Measurements from ENCODE around the gene COPS4. TPM values are rescaled to one million over a fixed set of nuclear protein-coding genes. Genes with fewer than 3 reads are reported as not detected.
A peak's percentile ranks its signal among the peaks of the same experiment; 100 is the strongest.

The COPS4 gene
- total and polyA plus RNA-seq, 2 of the 8 experiments (the other 6 are each of a cell fraction or from before 2014, with no cell fraction given) = 14.9 to 28.3 TPM

DNA sequence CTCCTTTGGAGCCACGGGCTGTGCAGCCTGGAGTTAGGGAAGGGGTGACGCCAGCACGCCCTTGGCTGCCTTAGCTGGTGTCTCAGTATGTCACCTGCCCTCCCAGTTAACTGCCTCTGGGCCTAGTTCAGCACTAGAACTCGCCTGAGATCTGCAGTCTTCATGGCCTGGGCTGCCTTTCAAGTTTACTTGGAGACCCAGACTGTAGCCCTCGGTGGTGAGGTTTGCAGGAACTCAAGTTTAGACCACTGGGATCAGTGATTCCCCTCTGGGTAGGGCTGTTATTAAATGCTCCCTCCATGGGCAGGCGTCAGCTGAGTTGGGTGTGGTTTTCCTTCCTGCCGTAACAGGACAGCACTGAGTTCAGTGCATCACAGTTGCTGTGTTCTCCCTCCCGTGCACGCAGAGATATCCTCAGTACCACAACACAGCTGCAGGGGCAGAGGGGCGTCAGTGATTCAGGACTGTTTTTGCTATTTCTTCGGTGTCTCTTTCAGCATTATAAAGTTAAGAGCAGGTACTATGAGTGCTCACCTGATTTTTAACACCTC lies 49.0 kb downstream of the COPS4 start:
- Histone ChIP-seq H2AK5ac (ENCODE audit: low read depth, low read length) (no peak overlapping the region), H3K9ac (replicated peaks in 1 of 4; ENCODE audit: extremely low read depth in 1 of 4, low read depth in 3 of 4, low read length in 3 of 4) (no peak overlapping the region), H4K20me1 (replicated peaks in 1 of 2; ENCODE audit: control insufficient read depth in 1 of 2, insufficient read depth in 2 of 2, low read length in 2 of 2) (no peaks in the 10 kb centered on the region), H3K9me3 (ENCODE audit: insufficient read depth in 2 of 2, low read depth in 1 of 2, low read length in 1 of 2) (no peaks in the 10 kb centered on the region), H3K79me1 (ENCODE audit: low read depth, low read length) (no peaks in the 10 kb centered on the region), H2BK15ac (ENCODE audit: low read length) (no peak overlapping the region), H2BK20ac (ENCODE audit: low read length) (no peak overlapping the region), H2BK120ac (replicated peaks; ENCODE audit: low read depth, low read length) (no peak overlapping the region), H3K14ac (ENCODE audit: insufficient read length) (no peak overlapping the region), H2AFZ (ENCODE audit: low read length) (0 out of 2 replicates have a peak overlapping the region, but pooled peaks have one; percentile 62), H4K91ac (replicated peaks; ENCODE audit: insufficient read length, low read length) (no peak overlapping the region), H3K79me2 (ENCODE audit: control insufficient read depth in 1 of 2, insufficient read depth in 2 of 2, low read length in 2 of 2) (no peaks in the 10 kb centered on the region), H3K27ac (ENCODE audit: low read depth, low read length) (no peak overlapping the region), H3K23ac (ENCODE audit: insufficient read length) (no peak overlapping the region), H3K4ac (replicated peaks; ENCODE audit: insufficient read length, low read depth, low read length) (no peak overlapping the region), H3K4me2 (ENCODE audit: insufficient read depth in 1 of 2, low read depth in 2 of 2, low read length in 2 of 2) (no peak overlapping the region), H3K27me3 (replicated peaks in 1 of 4; ENCODE audit: control insufficient read depth in 3 of 4, extremely low read depth in 1 of 4, insufficient read depth in 3 of 4, low read length in 3 of 4) (no peaks in the 10 kb centered on the region; a peak in 1 of 7 replicates), H3K4me1 (replicated peaks in 1 of 4; ENCODE audit: control insufficient read depth in 3 of 4, insufficient read depth in 4 of 4, low read length in 3 of 4) (no peaks in the 10 kb centered on the region), H4K8ac (ENCODE audit: extremely low read depth, insufficient read depth, low read length) (peak overlapping the region; percentile 45; the same call in 1 of the 2 replicates), H3K23me2 (ENCODE audit: low read depth, low read length) (no peaks in the 10 kb centered on the region), H3K4me3 (ENCODE audit: extremely low read depth in 1 of 4, insufficient read depth in 2 of 4, low read depth in 3 of 4, low read length in 4 of 4) (no peak overlapping the region), H3K18ac (ENCODE audit: extremely low read depth, low read length) (no peak overlapping the region), H4K5ac (ENCODE audit: insufficient read length, low read depth, low read length) (no peak overlapping the region), H3K56ac (replicated peaks; ENCODE audit: insufficient read length, low read depth, low read length) (no peak overlapping the region), H2BK5ac (ENCODE audit: low read depth, low read length) (no peak overlapping the region), H2BK12ac (ENCODE audit: low read depth, low read length) (no peak overlapping the region), H3K36me3 (ENCODE audit: control insufficient read depth in 2 of 4, insufficient read depth in 4 of 4, low read length in 3 of 4) (no peaks in the 10 kb centered on the region)
- POLR2A ChIA-PET (ENCODE audit: partially characterized antibody) = no interaction called here
- no peak for FAIRE-seq
- no peak for TF ChIP-seq CTBP2 (IDR thresholded peaks at IDR 0.05; ENCODE audit: borderline replicate concordance, insufficient read depth, insufficient read length, low read length)
- no peak for TF ChIP-seq TAF1 (IDR thresholded peaks at IDR 0.05; ENCODE audit: low read depth, low read length)
- no peak for TF ChIP-seq CEBPB (IDR thresholded peaks at IDR 0.05; ENCODE audit: low read depth, low read length)
- TF ChIP-seq, protein P1, sequence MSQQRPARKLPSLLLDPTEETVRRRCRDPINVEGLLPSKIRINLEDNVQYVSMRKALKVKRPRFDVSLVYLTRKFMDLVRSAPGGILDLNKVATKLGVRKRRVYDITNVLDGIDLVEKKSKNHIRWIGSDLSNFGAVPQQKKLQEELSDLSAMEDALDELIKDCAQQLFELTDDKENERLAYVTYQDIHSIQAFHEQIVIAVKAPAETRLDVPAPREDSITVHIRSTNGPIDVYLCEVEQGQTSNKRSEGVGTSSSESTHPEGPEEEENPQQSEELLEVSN (IDR thresholded peaks at IDR 0.05) = no peak
- no peak for TF ChIP-seq POLR2AphosphoS5 (IDR thresholded peaks at IDR 0.05; ENCODE audit: low read depth, low read length)
- DNase-seq (ENCODE audit: low read depth in 1 of 2, low spot score in 2 of 2) = no peak
- 90% methylated on average over 10 of the region's 11 CpGs; no CpG with 5 or more reads in 1 of the 2 experiments for WGBS, 2 experiments (ENCODE audit: extremely low coverage in 1 of 2, insufficient coverage in 1 of 2, insufficient read length in 1 of 2, insufficient replicate concordance in 2 of 2, low coverage in 1 of 2, low lambda C conversion rate in 2 of 2, missing lambda C conversion rate in 1 of 2)
- CTCF ChIA-PET (ENCODE audit: partially characterized antibody) = interaction anchor here (0.7 to 3.2 kb wide), 6 partner anchors 8 to 169 kb away, joined by 3 to 13 read pairs (median 3); partner anchors contain the start of gene COPS4
